ENCODE data around the gene LENG1. TPM values are rescaled to one million over a fixed set of nuclear protein-coding genes. Genes with fewer than 3 reads are reported as not detected.

LENG1 gene
- total RNA-seq, 4 donors from 2014 or later, result 1.7 to 4.7 (median 4.3) TPM

DNA sequence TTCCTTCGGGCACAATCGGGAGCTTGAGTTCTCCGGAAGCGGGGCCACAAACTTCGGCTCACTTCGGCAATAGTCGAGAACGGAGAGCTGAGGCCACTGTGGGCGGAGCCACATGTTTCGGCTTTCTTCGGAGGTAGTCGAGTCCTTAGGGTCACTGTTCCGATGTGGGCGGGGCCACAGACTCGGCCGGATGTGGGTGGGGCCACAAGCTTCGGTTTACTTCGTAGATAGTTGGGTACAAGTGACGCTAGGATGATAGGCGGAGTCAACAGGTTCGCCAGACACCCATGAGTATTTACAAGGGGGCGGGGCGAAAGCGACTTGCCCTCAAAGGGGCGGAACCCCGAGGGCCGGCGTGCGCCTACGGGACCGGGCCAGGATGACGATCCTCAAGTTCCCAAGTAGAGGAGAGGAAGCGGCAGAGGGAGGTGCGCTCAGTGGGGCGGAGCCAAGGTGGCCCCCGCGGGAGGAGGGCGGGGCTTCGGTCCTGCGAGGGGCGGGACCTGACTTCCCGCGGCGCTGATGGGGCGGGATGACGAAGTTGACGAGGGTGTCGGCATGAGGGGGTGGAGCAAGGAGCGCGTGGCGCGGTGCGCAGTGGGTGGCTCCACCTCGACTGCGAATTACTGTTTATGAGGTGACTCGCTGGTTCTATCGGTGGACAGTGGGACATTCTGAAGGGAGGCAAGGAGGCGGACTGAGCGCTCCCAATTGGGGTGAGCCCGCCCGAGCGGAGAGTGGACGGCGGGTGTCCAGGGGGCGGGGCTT is 30.4 kb upstream of the LENG1 start:
- peak overlapping the region; percentile 75 to 95 (median 87) for H3K4me3 ChIP-seq
- peak; percentile 98 for DNase-seq
- peak overlapping the region; percentile 90 to 99 (median 97) for H3K27ac ChIP-seq
- H3K36me3 ChIP-seq, result peaks cover 0 to 52% (median 8%) of the 10 kb centered on the region in 3 donors
- 0 to 2% methylated on average over 8 to 11 of the region's 65 CpGs for WGBS, 2 donors
- H3K4me1 ChIP-seq, result peaks cover 16 to 38% (median 22%) of the 10 kb centered on the region in 3 donors
- TF ChIP-seq CTCF (IDR thresholded peaks at IDR 0.05) (no peak), POLR2A (IDR thresholded peaks at IDR 0.05) (peak in 2 of 4 donors; percentile 26 to 72)
- no peaks in the 10 kb centered on the region for H3K9me3 ChIP-seq
- intact Hi-C loops (cut with DNase I), result no loop called here
- H3K27me3 ChIP-seq, result no peaks in the 10 kb centered on the region

DNA sequence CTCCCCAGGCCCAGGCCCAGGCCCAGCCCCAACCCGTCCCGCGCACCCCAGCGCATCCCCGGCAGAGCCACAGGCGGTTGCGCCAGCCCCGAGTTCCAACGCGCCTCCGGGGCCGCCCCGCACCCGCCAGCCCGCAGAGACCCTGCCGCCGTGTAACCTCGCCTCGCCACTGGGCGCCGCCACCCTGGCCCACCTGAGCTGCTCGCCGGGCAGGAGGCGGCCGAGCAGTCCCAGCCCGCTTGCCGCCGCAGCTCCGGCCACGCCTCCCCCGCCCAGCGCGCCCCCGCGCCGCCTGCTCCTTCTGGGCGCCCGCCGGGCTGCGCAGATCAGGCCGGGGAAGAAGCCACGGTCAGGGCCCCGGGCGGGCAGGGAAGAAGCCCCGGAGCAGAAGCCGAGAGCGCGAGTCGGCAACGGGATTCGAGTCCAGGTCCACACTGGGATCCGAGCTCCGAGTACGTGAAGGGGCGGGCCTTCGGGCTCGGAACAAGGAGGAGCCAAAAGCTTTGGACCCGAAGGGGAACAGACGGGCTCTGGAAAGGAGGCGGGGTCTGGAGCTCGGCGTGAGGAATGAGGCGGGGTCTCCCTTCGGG is 29.7 kb upstream of the LENG1 start, which contains the start of gene MBOAT7:
Gene MBOAT7 (minus strand): TSS at position 436 of the 590 bp plus-strand sequence. CDS start 1,072 bp downstream, outside the sequence.
- DNase-seq, result no peak
- WGBS, 2 donors, result 0% methylated on average over 2 to 6 of the region's 64 CpGs
- H3K4me3 ChIP-seq, result peak within 1 kb of the TSS; percentile 75 to 95 (median 87)
- no peaks in the 10 kb centered on the region for H3K27me3 ChIP-seq
- intact Hi-C loops (cut with DNase I), result no loop called here
- H3K4me1 ChIP-seq, result peaks cover 16 to 38% (median 22%) of the 10 kb centered on the region in 3 donors
- TF ChIP-seq CTCF (IDR thresholded peaks at IDR 0.05) (peak in 5 of 6 experiments; percentile 13 to 45 (median 44)), POLR2A (IDR thresholded peaks at IDR 0.05) (peak in 2 of 4 donors; percentile 9 to 73)
- peaks cover 0 to 45% (median 8%) of the 10 kb centered on the region in 3 donors for H3K36me3 ChIP-seq
- no peaks in the 10 kb centered on the region for H3K9me3 ChIP-seq
- peak within 1 kb of the TSS; percentile 90 to 99 (median 97) for H3K27ac ChIP-seq

- intact Hi-C loops (cut with DNase I), result no loop called here
- WGBS, 2 donors, result 9 to 31% methylated on average over 8 to 9 of the region's 12 CpGs
- H3K27ac ChIP-seq, result peak overlapping the region; percentile 90 to 99 (median 97)
- H3K4me1 ChIP-seq, result peaks cover 16 to 38% (median 22%) of the 10 kb centered on the region in 3 donors
- peaks cover 0 to 40% (median 3%) of the 10 kb centered on the region in 3 donors for H3K36me3 ChIP-seq
- peak overlapping the region; percentile 75 to 95 (median 87) for H3K4me3 ChIP-seq
- TF ChIP-seq CTCF (IDR thresholded peaks at IDR 0.05) (no peak), POLR2A (IDR thresholded peaks at IDR 0.05) (no peak)
- no peaks in the 10 kb centered on the region for H3K9me3 ChIP-seq
- H3K27me3 ChIP-seq, result no peaks in the 10 kb centered on the region
- DNase-seq, result no peak
Observed at GRCh38 chr19:54188215-54188871, 28.8 kb upstream of the LENG1 start.

GRCh38 chr19:54186934-54187381 is 27.4 kb upstream of the LENG1 start:
- no peak for DNase-seq
- Histone ChIP-seq H3K9me3 (no peaks in the 10 kb centered on the region), H3K4me1 (peaks cover 14 to 28% (median 14%) of the 10 kb centered on the region in 3 donors), H3K27ac (no peak overlapping the region), H3K36me3 (peaks cover 0 to 29% (median 0%) of the 10 kb centered on the region in 3 donors), H3K27me3 (no peaks in the 10 kb centered on the region), H3K4me3 (no peak overlapping the region)
- WGBS, 2 donors, result 86 to 90% methylated on average over 11 of the region's 11 CpGs
- intact Hi-C loops (cut with DNase I), result no loop called here
- no peak for TF ChIP-seq POLR2A (IDR thresholded peaks at IDR 0.05)
- no peak for TF ChIP-seq CTCF (IDR thresholded peaks at IDR 0.05)
